ENCODE measurements around the gene MYLK2.
"Not testable (repeated sequence)": the region's sequence is repeated elsewhere in the genome, so short reads cannot be mapped to it uniquely, and the experiment has no call there.

MYLK2 gene

GRCh38 chr20:31816221-31816620 is 2.9 kb upstream of the MYLK2 start:
- no peak for DNase-seq

GRCh38 chr20:31817461-31817860 is 1.7 kb upstream of the MYLK2 start:
- no peak for DNase-seq

GRCh38 chr20:31818376-31818908 is 714 bp upstream of the MYLK2 start:
- DNase-seq, result no peak

GRCh38 chr20:31820228-31820627 is 1.1 kb downstream of the MYLK2 start:
- DNase-seq, result no peak

GRCh38 chr20:31821427-31821826 is 2.3 kb downstream of the MYLK2 start:
- peak in 1 of 3 donors; percentile 34 for DNase-seq

- DNase-seq, result peak; percentile 62 to 83 (median 75)
Measured at GRCh38 chr20:31822421-31823330, 3.5 kb downstream of the MYLK2 start.

GRCh38 chr20:31823360-31824124 is 4.4 kb downstream of the MYLK2 start:
- peak in 1 of 3 donors; percentile 31 for DNase-seq

GRCh38 chr20:31824125-31824485 is 4.9 kb downstream of the MYLK2 start:
- no peak for DNase-seq

GRCh38 chr20:31824554-31825313 is 5.6 kb downstream of the MYLK2 start:
- DNase-seq, result no peak

GRCh38 chr20:31826074-31826473 is 6.9 kb downstream of the MYLK2 start:
- no peak for DNase-seq

GRCh38 chr20:31827059-31827458 is 7.9 kb downstream of the MYLK2 start:
- DNase-seq, result no peak

GRCh38 chr20:31828016-31828415 is 8.9 kb downstream of the MYLK2 start:
- not testable (repeated sequence) for DNase-seq

- DNase-seq, result no peak
Measured at GRCh38 chr20:31829731-31830130, 10.6 kb downstream of the MYLK2 start.

GRCh38 chr20:31830406-31830981 is 11.3 kb downstream of the MYLK2 start:
- DNase-seq, result no peak

- no peak for DNase-seq
Measured at GRCh38 chr20:31831211-31831610, 12.1 kb downstream of the MYLK2 start.

- DNase-seq, result no peak
Measured at GRCh38 chr20:31831771-31832306, 12.7 kb downstream of the MYLK2 start.

GRCh38 chr20:31833130-31833930 is 14.2 kb downstream of the MYLK2 start:
- peak; percentile 74 to 82 (median 75) for DNase-seq

- no peak for DNase-seq
Measured at GRCh38 chr20:31833931-31834521, 14.9 kb downstream of the MYLK2 start.

GRCh38 chr20:31835554-31835953 is 16.4 kb downstream of the MYLK2 start:
- DNase-seq, result no peak

GRCh38 chr20:31835977-31836852 is 17.1 kb downstream of the MYLK2 start:
- peak; percentile 82 to 91 (median 87) for DNase-seq
